CD4-positive, alpha-beta T cell (primary cell): Measurements from ENCODE around the gene GNAS-AS1. TPM values are rescaled to one million over a fixed set of nuclear protein-coding genes. Genes with fewer than 3 reads are reported as not detected.

Source experiments
- ATAC-seq: fragments of 200-7000 bp; cut with Tn5 transposase; one replicate; pipeline ENCODE4 v1.10.0; 2022; ENCODE audit warnings: mild to moderate bottlenecking; ENCODE audit not compliant: poor library complexity
- CTCF ChIA-PET: fragments of 350-600 bp; sonication (Branson Sonifier 250); formaldehyde crosslinking; loops from one replicate; lab custom pipeline; 2021; ENCODE audit warnings: antibody characterized with exemption, inconsistent platforms; lab: Charles Lee
- POLR2A ChIA-PET: fragments of 350-600 bp; sonication (Branson Sonifier 250); formaldehyde crosslinking; loops from one replicate; lab custom pipeline; 2021; ENCODE audit warnings: antibody characterized with exemption, inconsistent platforms; lab: Charles Lee
- DNase-seq, 14 experiments: peaks; one replicate each; pipeline ENCODE4 v3.0.0-alpha.2; 2013 to 2020; ENCODE audit warnings: mixed read lengths in 2 of 14
- H3K27ac ChIP-seq, 2 donors: one replicate each; pipeline versions ENCODE4 v1.5.1 to v1.7.0; 2013; ENCODE audit warnings: low read length in 2 of 2, low read depth in 1 of 2, mild to moderate bottlenecking in 1 of 2
- H3K27me3 ChIP-seq, 2 experiments: 1 replicate in 1 of 2; 2 replicates in 1 of 2; pipeline versions ENCODE4 v1.6.1 to v1.7.0; 2013; ENCODE audit warnings: low read length in 2 of 2, control low read depth in 1 of 2, mild to moderate bottlenecking in 1 of 2, moderate library complexity in 1 of 2; ENCODE audit not compliant: insufficient read depth in 2 of 2, control insufficient read depth in 1 of 2
- H3K36me3 ChIP-seq: one replicate; pipeline ENCODE4 v1.6.1; 2013; ENCODE audit warnings: low read length, control low read depth; ENCODE audit not compliant: insufficient read depth
- H3K4me1 ChIP-seq: one replicate; pipeline ENCODE4 v1.6.1; 2013; ENCODE audit warnings: low read length, control low read depth; ENCODE audit not compliant: insufficient read depth
- H3K4me3 ChIP-seq: one replicate; pipeline ENCODE4 v1.5.1; 2013; ENCODE audit warnings: mild to moderate bottlenecking, low read length, moderate library complexity
- H3K9me3 ChIP-seq, 2 experiments: 1 replicate in 1 of 2; 2 replicates in 1 of 2; pipeline versions ENCODE4 v1.6.1 to v1.7.0; 2013; ENCODE audit warnings: low read length in 2 of 2, mild to moderate bottlenecking in 2 of 2, control low read depth in 1 of 2, moderate library complexity in 1 of 2; ENCODE audit not compliant: control insufficient read depth in 1 of 2, insufficient read depth in 1 of 2
- H3K27ac Mint-ChIP-seq: one replicate; pipeline ENCODE4 v1.8.0; 2020; ENCODE audit warnings: mixed read lengths
- H3K27me3 Mint-ChIP-seq: one replicate; pipeline ENCODE4 v1.8.0; 2021; ENCODE audit warnings: mixed read lengths
- H3K36me3 Mint-ChIP-seq: one replicate; pipeline ENCODE4 v1.8.0; 2021; ENCODE audit warnings: low read depth, mixed read lengths
- H3K4me1 Mint-ChIP-seq: one replicate; pipeline ENCODE4 v1.8.0; 2021; ENCODE audit warnings: low read depth, mixed read lengths
- H3K4me3 Mint-ChIP-seq: one replicate; pipeline ENCODE4 v1.8.0; 2020; ENCODE audit warnings: mild to moderate bottlenecking, mixed read lengths
- H3K9me3 Mint-ChIP-seq: one replicate; pipeline ENCODE4 v1.8.0; 2020; ENCODE audit warnings: mixed read lengths
- CTCF ChIP-seq: fragments of 200-600 bp; IDR thresholded peaks from one replicate; pipeline ENCODE4 v1.8.0; 2022; ENCODE audit warnings: antibody characterized with exemption, mild to moderate bottlenecking
- intact Hi-C, 2 experiments: fragments of 100-400 bp; cut with DNase I in 1 of 2; cut with micrococcal nuclease in 1 of 2; formaldehyde crosslinking; loops; one replicate each; pipeline versions ENCODE4 v1.15.1 to v1.9.0; 2023 to 2025; cut with DNase I, micrococcal nuclease
- total RNA-seq, 174 experiments: library from RNA in 2 of 174; stranded (reverse) in 2 of 174; gene quantifications; one replicate each; pipeline ENCODE4 v1.2.3 and lab custom pipeline; 2021 to 2026

The GNAS-AS1 gene
- total RNA-seq, 2 experiments from 2014 or later, result not detected

- no peak for DNase-seq
- ChIA-PET POLR2A (no interaction called here), CTCF (no interaction called here)
- intact Hi-C loops, result no loop called here
- Mint-ChIP-seq H3K27me3 (peaks cover 36% of the 10 kb centered on the region), H3K36me3 (no peaks in the 10 kb centered on the region), H3K27ac (no peak overlapping the region), H3K4me1 (no peaks in the 10 kb centered on the region), H3K9me3 (no peaks in the 10 kb centered on the region), H3K4me3 (no peak overlapping the region)
- no peak for TF ChIP-seq CTCF
- Histone ChIP-seq H3K36me3 (no peaks in the 10 kb centered on the region), H3K4me3 (no peak overlapping the region), H3K4me1 (no peaks in the 10 kb centered on the region), H3K27ac (no peak overlapping the region), H3K9me3 (peaks cover 0 to 9% of the 10 kb centered on the region in 2 experiments), H3K27me3 (peaks cover 6 to 12% of the 10 kb centered on the region in 2 experiments)
- ATAC-seq, result no peak
These were observed 63.3 kb downstream of the GNAS-AS1 start for GRCh38 chr20:58787211-58788005.

DNA sequence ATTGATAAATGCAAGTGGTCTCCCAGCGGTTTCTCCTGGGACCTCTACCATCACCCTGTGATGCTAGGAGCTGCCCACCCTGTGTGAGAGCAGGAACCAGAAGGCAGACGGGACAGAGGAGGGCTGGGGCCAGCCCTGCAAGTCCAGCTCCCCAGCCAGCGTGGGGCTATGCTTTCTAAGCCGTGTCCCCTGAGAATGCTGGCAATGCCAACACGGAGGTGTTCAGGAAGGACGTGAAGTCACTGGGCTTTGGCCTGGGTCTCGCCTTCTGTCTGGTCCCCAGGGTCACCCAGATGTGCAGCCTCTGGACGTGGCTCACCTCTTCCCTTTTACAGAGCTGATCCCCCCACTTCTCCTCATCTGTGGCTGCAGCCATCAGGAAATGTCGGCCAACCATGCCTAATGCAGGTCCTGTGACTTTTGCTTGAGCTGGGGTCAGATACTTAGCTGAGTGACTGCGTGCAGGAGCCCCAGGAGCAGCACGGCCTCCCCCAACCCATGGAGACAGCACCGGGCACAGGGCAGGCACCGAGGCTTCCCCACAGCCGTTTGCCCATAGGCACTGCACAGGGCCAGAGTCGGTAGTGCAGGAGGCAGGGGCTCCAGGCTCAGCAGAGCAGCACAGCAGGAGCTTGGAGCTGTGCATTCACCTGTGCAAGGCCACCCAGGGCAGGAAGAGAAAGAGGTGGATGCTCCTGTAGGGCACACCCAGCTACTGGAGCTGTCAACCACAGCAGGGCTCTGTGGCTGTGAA is 66.2 kb downstream of the GNAS-AS1 start:
- no peak for ATAC-seq
- Mint-ChIP-seq H3K36me3 (no peaks in the 10 kb centered on the region), H3K9me3 (no peaks in the 10 kb centered on the region), H3K4me3 (no peak overlapping the region), H3K27ac (no peak overlapping the region), H3K27me3 (peaks cover 42% of the 10 kb centered on the region), H3K4me1 (no peaks in the 10 kb centered on the region)
- Histone ChIP-seq H3K9me3 (peaks cover 0 to 9% of the 10 kb centered on the region in 2 experiments), H3K4me1 (no peaks in the 10 kb centered on the region), H3K36me3 (no peaks in the 10 kb centered on the region), H3K4me3 (no peak overlapping the region), H3K27ac (no peak overlapping the region), H3K27me3 (peaks cover 6 to 11% of the 10 kb centered on the region in 2 experiments)
- no peak for DNase-seq
- POLR2A ChIA-PET, result no interaction called here
- CTCF ChIA-PET, result interaction anchor here (1.0 kb wide), 1 partner anchor 16 kb away, joined by 3 read pairs; no protein-coding TSS in a partner anchor
- intact Hi-C loops, result no loop called here
- no peak for TF ChIP-seq CTCF

GRCh38 chr20:58783511-58784011 is 67.1 kb downstream of the GNAS-AS1 start:
- Mint-ChIP-seq H3K27ac (no peak overlapping the region), H3K4me1 (no peaks in the 10 kb centered on the region), H3K9me3 (no peaks in the 10 kb centered on the region), H3K4me3 (no peak overlapping the region), H3K36me3 (no peaks in the 10 kb centered on the region), H3K27me3 (peaks cover 40% of the 10 kb centered on the region)
- no peak for ATAC-seq
- TF ChIP-seq CTCF, result no peak
- no peak for DNase-seq
- intact Hi-C loops, result no loop called here
- peaks cover 6 to 9% of the 10 kb centered on the region in 2 experiments for H3K27me3 ChIP-seq
- no peak overlapping the region for H3K4me3 ChIP-seq
- CTCF ChIA-PET, result no interaction called here
- H3K27ac ChIP-seq, result no peak overlapping the region
- POLR2A ChIA-PET, result no interaction called here
- no peaks in the 10 kb centered on the region for H3K4me1 ChIP-seq
- H3K9me3 ChIP-seq, result peaks cover 0 to 9% of the 10 kb centered on the region in 2 experiments
- no peaks in the 10 kb centered on the region for H3K36me3 ChIP-seq
